Panc1 (cell line): Measurements from ENCODE around the gene PDCL2. TPM values are rescaled to one million over a fixed set of nuclear protein-coding genes. Genes with fewer than 3 reads are reported as not detected.
A peak's percentile ranks its signal among the peaks of the same experiment; 100 is the strongest.

Source experiments
- ATAC-seq: fragments of 200-7000 bp; cut with Tn5 transposase; 2 replicates; pipeline ENCODE4 v1.9.1; 2020; ENCODE audit warnings: mild to moderate bottlenecking, moderate library complexity
- BruUV-seq: library from RNA; stranded (reverse); fragments of 400-500 nt; replicated peaks from 2 replicates; lab custom pipeline; 2021; lab: Mats Ljungman, UMichigan
- CTCF ChIA-PET: fragments of 300-600 bp; sonication (Branson Sonifier 250); formaldehyde crosslinking; loops from one replicate; lab custom pipeline; 2022; ENCODE audit warnings: antibody characterized with exemption; lab: Charles Lee
- POLR2A ChIA-PET: fragments of 300-600 bp; sonication (Branson Sonifier 250); formaldehyde crosslinking; loops from one replicate; lab custom pipeline; 2022; ENCODE audit warnings: antibody characterized with exemption; lab: Charles Lee
- DNase-seq: peaks from one replicate; pipeline ENCODE4 v3.0.0-alpha.2; 2010; ENCODE audit warnings: low read depth, low spot score
- H3K27ac ChIP-seq: 2 replicates; pipeline ENCODE4 v1.5.1; 2011; ENCODE audit warnings: mild to moderate bottlenecking, low read length, inconsistent platforms
- H3K27me3 ChIP-seq: fragments of 200-500 bp; sonication (Bioruptor generic); 2 replicates; pipeline ENCODE4 v1.6.0; 2014; ENCODE audit warnings: low read length, inconsistent platforms; ENCODE audit not compliant: control insufficient read depth, insufficient read depth
- H3K36me3 ChIP-seq: fragments of 200-500 bp; sonication (Bioruptor generic); 2 replicates; pipeline ENCODE4 v1.5.1; 2014; ENCODE audit warnings: inconsistent platforms, mild to moderate bottlenecking, low read length, moderate library complexity; ENCODE audit not compliant: control insufficient read depth, insufficient read depth
- H3K4me1 ChIP-seq: 2 replicates; pipeline ENCODE4 v1.5.1; 2011; ENCODE audit warnings: inconsistent platforms, mild to moderate bottlenecking, low read length, moderate library complexity; ENCODE audit not compliant: control insufficient read depth, insufficient read depth
- H3K4me3 ChIP-seq, 2 experiments: 2 replicates each; pipeline ENCODE4 v1.5.1; 2011 to 2012; ENCODE audit warnings: low read depth in 2 of 2, low read length in 2 of 2, mild to moderate bottlenecking in 2 of 2, inconsistent platforms in 1 of 2, moderate library complexity in 1 of 2
- H3K9me3 ChIP-seq: fragments of 200-500 bp; sonication (Bioruptor generic); 2 replicates; pipeline ENCODE4 v1.5.1; 2014; ENCODE audit warnings: low read depth, mild to moderate bottlenecking, inconsistent platforms, low read length, moderate library complexity; ENCODE audit not compliant: control insufficient read depth, insufficient read depth
- CTCF ChIP-seq: fragments of 450-650 bp; IDR thresholded peaks from 2 replicates; pipeline ENCODE4 v1.5.1; 2017; ENCODE audit warnings: mild to moderate bottlenecking
- POLR2AphosphoS5 ChIP-seq: IDR thresholded peaks from 2 replicates; pipeline ENCODE4 v1.6.1; 2012; ENCODE audit warnings: mild to moderate bottlenecking, low read depth, low read length, moderate library complexity
- REST ChIP-seq, 2 experiments: IDR thresholded peaks; 2 replicates each; pipeline ENCODE4 v1.6.1; 2011 to 2012; ENCODE audit warnings: low read depth in 2 of 2, control low read depth in 1 of 2, low read length in 1 of 2, mild to moderate bottlenecking in 1 of 2, moderate library complexity in 1 of 2; ENCODE audit not compliant: insufficient read depth in 1 of 2
- SIN3A ChIP-seq: IDR thresholded peaks from 2 replicates; pipeline ENCODE4 v1.6.1; 2012; ENCODE audit warnings: low read depth, mild to moderate bottlenecking, low read length, moderate library complexity, borderline replicate concordance; ENCODE audit not compliant: insufficient read depth
- TCF7L2 ChIP-seq: IDR thresholded peaks from 2 replicates; pipeline ENCODE4 v1.6.1; 2011; ENCODE audit warnings: mild to moderate bottlenecking, low read depth, low read length, inconsistent platforms
- in situ Hi-C: cut with HindIII; loops from 2 replicates; pipeline ENCODE4 v1.10.0; 2016; ENCODE audit warnings: low sequenced_read_pairs, low pct_unique_long_range_greater_than_20kb
- intact Hi-C: fragments of 100-400 bp; cut with micrococcal nuclease; formaldehyde crosslinking; loops from one replicate; pipeline ENCODE4 v1.10.0; 2022; ENCODE audit not compliant: unreplicated experiment
- total RNA-seq: library from RNA; stranded (reverse); gene quantifications from one replicate; pipeline ENCODE4 v1.2.1, GENCODE V29; 2021; ENCODE audit not compliant: unreplicated experiment

Gene PDCL2
- total RNA-seq, 1 experiment from 2014 or later, result not detected

GRCh38 chr4:55636656-55636999 is 44.6 kb upstream of the PDCL2 start:
- peaks cover 8% of the 10 kb centered on the region; the same call in 1 of the 2 replicates for H3K4me1 ChIP-seq
- intact Hi-C loops (no loop called here), in situ Hi-C loops (no loop called here)
- H3K27me3 ChIP-seq, result peaks cover 16% of the 10 kb centered on the region
- no peak overlapping the region for H3K27ac ChIP-seq
- H3K9me3 ChIP-seq, result no peaks in the 10 kb centered on the region
- H3K4me3 ChIP-seq, result peak overlapping the region; percentile 28 to 34
- DNase-seq (no peak), ATAC-seq (no peak)
- H3K36me3 ChIP-seq, result peaks cover 4% of the 10 kb centered on the region
- TF ChIP-seq REST (IDR thresholded peaks at IDR 0.05; ENCODE audit: insufficient read depth in 1 of 2, low read depth in 2 of 2, low read length in 1 of 2) (no peak), TCF7L2 (no peak), CTCF (no peak), SIN3A (no peak), POLR2AphosphoS5 (no peak)
- CTCF ChIA-PET, result no interaction called here
- POLR2A ChIA-PET, result no interaction called here
- BruUV-seq, result no TSS peak

- no peaks in the 10 kb centered on the region for H3K9me3 ChIP-seq
- peaks cover 16% of the 10 kb centered on the region for H3K27me3 ChIP-seq
- H3K4me1 ChIP-seq, result peaks cover 8% of the 10 kb centered on the region; the same call in 1 of the 2 replicates
- BruUV-seq, result no TSS peak
- H3K4me3 ChIP-seq, result peak within 1 kb of the TSS; percentile 28 to 34
- in situ Hi-C loops, result no loop called here
- H3K36me3 ChIP-seq, result peaks cover 4% of the 10 kb centered on the region
- no peak within 1 kb of the TSS for H3K27ac ChIP-seq
- DNase-seq (no peak), ATAC-seq (peak; percentile 87)
- intact Hi-C loops, result no loop called here
- POLR2A ChIA-PET, result no interaction called here
- CTCF ChIA-PET, result no interaction called here
- peak; percentile 26 for TF ChIP-seq CTCF
- no peak for TF ChIP-seq SIN3A
- TF ChIP-seq REST (IDR thresholded peaks at IDR 0.05; ENCODE audit: insufficient read depth in 1 of 2, low read depth in 2 of 2, low read length in 1 of 2), result no peak
- no peak for TF ChIP-seq TCF7L2
- TF ChIP-seq POLR2AphosphoS5, result no peak
Measured at GRCh38 chr4:55635741-55636655, 44.0 kb upstream of the PDCL2 start, which contains the start of gene NMU. NMU (minus strand) TSS chr4:55636298; CDS start chr4:55636192, 106 bp downstream.
